ENCODE measurements around the gene CRTC2.

GRCh38 chr1:153958111-153958960 lies at the start of gene CRTC2:
- TF ChIP-seq REST (IDR thresholded peaks at IDR 0.05; ENCODE audit: unreplicated experiment) (no peak), CTCF (conservative IDR thresholded peaks at IDR 0.05; ENCODE audit: low read depth in 2 of 2) (no peak), JUNB (IDR thresholded peaks at IDR 0.05; ENCODE audit: unreplicated experiment) (no peak), POLR2AphosphoS5 (IDR thresholded peaks at IDR 0.05; ENCODE audit: low read depth) (peak; percentile 92), NANOG (IDR thresholded peaks at IDR 0.05; ENCODE audit: borderline replicate concordance) (no peak)
